Endodermal cell (in vitro differentiated cells): ENCODE data around the gene TM4SF5. TPM values are rescaled to one million over a fixed set of nuclear protein-coding genes. Genes with fewer than 3 reads are reported as not detected.

Experiments
- DNase-seq: peaks from one replicate; pipeline ENCODE4 v3.0.0-alpha.2; 2017
- H3K27ac ChIP-seq: 2 replicates; pipeline ENCODE4 v1.5.1; 2013; ENCODE audit warnings: mild to moderate bottlenecking, low read depth, low read length, moderate library complexity
- H3K27me3 ChIP-seq: 2 replicates; pipeline ENCODE4 v1.6.1; 2013; ENCODE audit warnings: mild to moderate bottlenecking, low read length, moderate library complexity; ENCODE audit not compliant: insufficient read depth, control insufficient read depth, poor library complexity, severe bottlenecking
- H3K36me3 ChIP-seq: 2 replicates; pipeline ENCODE4 v1.7.0; 2013; ENCODE audit warnings: mild to moderate bottlenecking, low read length, moderate library complexity; ENCODE audit not compliant: control insufficient read depth, insufficient read depth
- H3K4me1 ChIP-seq: one replicate; pipeline ENCODE4 v1.7.0; 2013; ENCODE audit warnings: low read length; ENCODE audit not compliant: control insufficient read depth, insufficient read depth
- H3K4me3 ChIP-seq: 2 replicates; pipeline ENCODE4 v1.5.1; 2013; ENCODE audit warnings: mild to moderate bottlenecking, low read length, moderate library complexity
- H3K9ac ChIP-seq: 2 replicates; pipeline ENCODE4 v1.6.1; 2013; ENCODE audit warnings: mild to moderate bottlenecking, low read length, moderate library complexity; ENCODE audit not compliant: poor library complexity, severe bottlenecking; ENCODE audit errors: extremely low read depth
- H3K9me3 ChIP-seq: 2 replicates; pipeline ENCODE4 v1.6.1; 2013; ENCODE audit warnings: mild to moderate bottlenecking, low read length, moderate library complexity; ENCODE audit not compliant: control insufficient read depth
- H3K27ac Mint-ChIP-seq: 2 replicates; pipeline ENCODE4 v1.8.0; 2020; ENCODE audit warnings: mixed read lengths
- H3K27me3 Mint-ChIP-seq: 2 replicates; pipeline ENCODE4 v1.8.0; 2021; ENCODE audit warnings: mild to moderate bottlenecking, mixed read lengths; ENCODE audit not compliant: insufficient read depth
- H3K36me3 Mint-ChIP-seq: 2 replicates; pipeline ENCODE4 v1.8.0; 2020; ENCODE audit warnings: low read depth, mixed read lengths
- H3K4me1 Mint-ChIP-seq: 2 replicates; pipeline ENCODE4 v1.8.0; 2020; ENCODE audit warnings: mixed read lengths
- H3K4me3 Mint-ChIP-seq: 2 replicates; pipeline ENCODE4 v1.8.0; 2020; ENCODE audit warnings: mild to moderate bottlenecking, moderate library complexity, mixed read lengths
- H3K9me3 Mint-ChIP-seq: 2 replicates; pipeline ENCODE4 v1.8.0; 2020; ENCODE audit warnings: mild to moderate bottlenecking, mixed read lengths
- WGBS, 2 experiments: methylation state at CpG; one replicate each; pipeline versions ENCODE4 v1.1.5 to v1.1.7; 2013; ENCODE audit warnings: missing lambda C conversion rate in 2 of 2, mixed read lengths in 1 of 2; ENCODE audit not compliant: insufficient coverage in 1 of 2, insufficient read length in 1 of 2; 5-methylcytosine and 5-hydroxymethylcytosine counted together
- total RNA-seq, 2 donors: library from RNA; stranded (reverse); fragmentation: NEBNext Ultra II Directional in 1 of 2; extraction: Animal tissue kit (Norgen Biotek cat#: 25700) in 1 of 2; gene quantifications; 2 replicates in 1 of 2; 3 replicates in 1 of 2; pipeline ENCODE4 v1.2.1, GENCODE V29; 2021
- TF ChIP-seq, protein P1 (sequence below): fragments of 200-600 bp; sonication (generic); conservative IDR thresholded peaks from 2 replicates; pipeline ENCODE4 v1.5.0; 2021; ENCODE audit warnings: antibody characterized with exemption, mild to moderate bottlenecking

Gene TM4SF5
- total RNA-seq, 2 donors from 2014 or later: not detected

DNA sequence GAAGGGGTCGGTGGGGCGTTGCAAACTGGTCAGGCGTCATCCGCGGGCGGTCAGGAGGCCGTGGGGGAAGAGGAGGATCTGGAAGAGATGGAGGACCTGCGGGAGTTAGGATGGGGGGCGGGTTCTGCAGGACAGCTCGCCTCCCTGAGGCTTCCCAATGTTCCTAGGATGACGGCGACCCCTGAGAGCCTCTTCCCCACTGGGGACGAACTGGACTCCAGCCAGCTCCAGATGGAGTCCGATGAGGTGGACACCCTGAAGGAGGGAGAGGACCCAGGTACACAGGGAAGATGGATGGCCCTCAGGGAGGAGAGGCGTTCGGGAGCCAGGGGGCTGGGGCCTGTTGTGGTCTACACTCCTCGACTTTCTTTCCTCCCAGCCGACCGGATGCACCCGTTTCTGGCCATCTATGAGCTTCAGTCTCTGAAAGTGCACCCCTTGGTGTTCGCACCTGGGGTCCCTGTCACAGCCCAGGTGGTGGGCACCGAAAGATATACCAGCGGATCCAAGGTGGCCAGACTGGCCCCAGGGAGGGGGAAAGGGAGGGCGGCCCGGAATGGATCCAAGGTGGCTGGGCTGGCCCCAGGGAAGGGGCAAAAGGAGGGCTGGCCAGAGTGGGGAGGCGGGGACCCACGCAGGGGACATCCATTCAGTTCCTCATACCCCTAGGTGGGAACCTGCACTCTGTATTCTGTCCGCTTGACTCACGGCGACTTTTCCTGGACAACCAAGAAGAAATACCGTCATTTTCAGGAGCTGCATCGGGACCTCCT, 36.1 kb downstream of the TM4SF5 start:
- TF ChIP-seq, protein P1, sequence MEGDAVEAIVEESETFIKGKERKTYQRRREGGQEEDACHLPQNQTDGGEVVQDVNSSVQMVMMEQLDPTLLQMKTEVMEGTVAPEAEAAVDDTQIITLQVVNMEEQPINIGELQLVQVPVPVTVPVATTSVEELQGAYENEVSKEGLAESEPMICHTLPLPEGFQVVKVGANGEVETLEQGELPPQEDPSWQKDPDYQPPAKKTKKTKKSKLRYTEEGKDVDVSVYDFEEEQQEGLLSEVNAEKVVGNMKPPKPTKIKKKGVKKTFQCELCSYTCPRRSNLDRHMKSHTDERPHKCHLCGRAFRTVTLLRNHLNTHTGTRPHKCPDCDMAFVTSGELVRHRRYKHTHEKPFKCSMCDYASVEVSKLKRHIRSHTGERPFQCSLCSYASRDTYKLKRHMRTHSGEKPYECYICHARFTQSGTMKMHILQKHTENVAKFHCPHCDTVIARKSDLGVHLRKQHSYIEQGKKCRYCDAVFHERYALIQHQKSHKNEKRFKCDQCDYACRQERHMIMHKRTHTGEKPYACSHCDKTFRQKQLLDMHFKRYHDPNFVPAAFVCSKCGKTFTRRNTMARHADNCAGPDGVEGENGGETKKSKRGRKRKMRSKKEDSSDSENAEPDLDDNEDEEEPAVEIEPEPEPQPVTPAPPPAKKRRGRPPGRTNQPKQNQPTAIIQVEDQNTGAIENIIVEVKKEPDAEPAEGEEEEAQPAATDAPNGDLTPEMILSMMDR: no peak
- peak; percentile 65 for DNase-seq
- WGBS, 2 experiments: 46 to 57% methylated on average over 16 to 32 of the region's 32 CpGs
- H3K36me3 Mint-ChIP-seq: peaks cover 28% of the 10 kb centered on the region
- Histone ChIP-seq H3K9ac (peak overlapping the region; percentile 8), H3K36me3 (peaks cover 31% of the 10 kb centered on the region), H3K9me3 (no peaks in the 10 kb centered on the region), H3K4me3 (peak overlapping the region; percentile 78), H3K4me1 (no peaks in the 10 kb centered on the region), H3K27me3 (no peaks in the 10 kb centered on the region), H3K27ac (no peak overlapping the region)
- H3K4me3 Mint-ChIP-seq: peak overlapping the region; percentile 79
- no peaks in the 10 kb centered on the region for H3K9me3 Mint-ChIP-seq
- H3K4me1 Mint-ChIP-seq: peaks cover 6% of the 10 kb centered on the region
- H3K27ac Mint-ChIP-seq: peak overlapping the region; percentile 86
- no peaks in the 10 kb centered on the region for H3K27me3 Mint-ChIP-seq

DNA sequence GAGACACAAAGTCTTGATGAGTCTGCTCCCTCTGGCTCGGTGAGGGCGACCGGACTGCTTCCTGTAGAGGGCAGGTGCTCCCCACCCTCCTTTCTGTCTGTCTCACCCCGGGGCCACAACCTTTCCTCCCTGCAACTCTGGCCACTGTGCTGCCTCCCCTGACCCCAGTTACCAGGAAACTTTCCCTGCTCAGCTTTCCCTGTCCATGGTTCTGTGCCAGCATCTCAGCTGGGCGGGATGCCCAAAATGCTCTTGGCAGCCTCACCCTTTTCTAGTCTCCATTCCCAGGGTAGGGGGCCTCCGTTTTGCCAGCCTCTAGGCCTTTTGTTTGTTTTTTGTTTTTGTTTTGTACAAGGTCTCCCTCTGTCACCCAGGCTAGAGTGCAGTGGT, 36.7 kb downstream of the TM4SF5 start:
- Histone ChIP-seq H3K9me3 (no peaks in the 10 kb centered on the region), H3K4me3 (peak overlapping the region; percentile 78), H3K36me3 (peaks cover 31% of the 10 kb centered on the region), H3K27me3 (no peaks in the 10 kb centered on the region), H3K27ac (no peak overlapping the region), H3K9ac (no peak overlapping the region), H3K4me1 (no peaks in the 10 kb centered on the region)
- Mint-ChIP-seq H3K9me3 (no peaks in the 10 kb centered on the region), H3K4me1 (peaks cover 6% of the 10 kb centered on the region), H3K27ac (no peak overlapping the region), H3K4me3 (peak overlapping the region; percentile 79), H3K36me3 (peaks cover 32% of the 10 kb centered on the region), H3K27me3 (no peaks in the 10 kb centered on the region)
- no peak for DNase-seq
- TF ChIP-seq, protein P1: no peak
- 85 to 94% methylated on average over 4 to 6 of the region's 6 CpGs for WGBS, 2 experiments

DNA sequence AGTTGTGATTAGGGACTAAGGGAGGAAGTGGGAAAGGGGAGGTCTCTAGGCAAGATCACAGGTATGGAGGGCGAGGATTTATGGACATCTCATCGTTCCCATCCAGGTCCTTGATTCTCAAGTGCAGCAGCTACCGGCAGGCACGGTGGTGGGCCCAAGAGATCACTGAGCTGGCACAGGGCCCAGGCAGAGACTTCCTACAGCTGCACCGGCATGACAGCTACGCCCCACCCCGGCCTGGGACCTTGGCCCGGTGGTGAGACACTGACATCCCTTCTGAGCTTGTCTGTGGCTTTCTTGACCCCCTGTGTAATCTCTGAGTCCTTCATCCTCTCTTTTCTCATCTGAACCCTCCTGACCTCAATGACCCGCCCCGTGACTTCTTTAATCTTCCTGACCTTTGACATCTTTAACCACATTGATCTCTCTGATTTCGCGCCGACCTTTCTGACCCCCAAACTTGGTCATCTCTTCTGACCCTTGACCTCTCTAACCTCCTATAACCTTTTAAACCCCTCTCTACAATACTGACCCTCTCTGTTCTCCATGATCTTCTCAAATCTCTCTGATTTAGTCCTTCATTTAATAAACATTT, 39.1 kb downstream of the TM4SF5 start:
- Mint-ChIP-seq H3K4me3 (no peak overlapping the region), H3K9me3 (no peaks in the 10 kb centered on the region), H3K4me1 (peaks cover 6% of the 10 kb centered on the region), H3K27me3 (no peaks in the 10 kb centered on the region), H3K27ac (no peak overlapping the region), H3K36me3 (peaks cover 46% of the 10 kb centered on the region)
- WGBS, 2 experiments: 94 to 97% methylated on average over 8 to 13 of the region's 13 CpGs
- H3K27me3 ChIP-seq: no peaks in the 10 kb centered on the region
- no peaks in the 10 kb centered on the region for H3K4me1 ChIP-seq
- H3K36me3 ChIP-seq: peaks cover 52% of the 10 kb centered on the region
- no peak for DNase-seq
- H3K27ac ChIP-seq: no peak overlapping the region
- no peaks in the 10 kb centered on the region for H3K9me3 ChIP-seq
- no peak overlapping the region for H3K9ac ChIP-seq
- no peak overlapping the region for H3K4me3 ChIP-seq
- TF ChIP-seq, protein P1: no peak
